ENCODE results near the gene CRIP2. TPM values are rescaled to one million over a fixed set of nuclear protein-coding genes. Genes with fewer than 3 reads are reported as not detected.
A peak's percentile ranks its signal among the peaks of the same experiment; 100 is the strongest.

The CRIP2 gene
- total and polyA plus RNA-seq, 4 donors, result 4.3 to 40.0 (median 20.7) TPM

- Histone ChIP-seq H3K36me3 (ENCODE audit: control insufficient read depth in 4 of 4, insufficient read depth in 3 of 4, low read depth in 1 of 4, low read length in 3 of 4) (peaks cover 0 to 1% (median 0%) of the 10 kb centered on the region in 4 donors), H3K4me3 (ENCODE audit: low read depth in 1 of 3, low read length in 3 of 3) (peak within 1 kb of the TSS in 1 of 3 donors; percentile 25), H3K4me1 (ENCODE audit: control insufficient read depth in 4 of 4, insufficient read depth in 4 of 4, low read length in 3 of 4) (peaks cover 6 to 43% (median 20%) of the 10 kb centered on the region in 4 donors), H3K9ac (ENCODE audit: low read depth in 1 of 2, low read length in 2 of 2) (no peak within 1 kb of the TSS), H3K27ac (ENCODE audit: low read depth in 1 of 2, low read length in 2 of 2) (peak within 1 kb of the TSS in 1 of 2 donors; percentile 67), H3K27me3 (ENCODE audit: control insufficient read depth in 4 of 4, insufficient read depth in 4 of 4, low read length in 3 of 4) (no peaks in the 10 kb centered on the region), H3K9me3 (ENCODE audit: control insufficient read depth in 4 of 4, low read length in 3 of 4) (no peaks in the 10 kb centered on the region)
- 7% methylated on average over 56 of the region's 56 CpGs for WGBS
- TF ChIP-seq HNF4G (IDR thresholded peaks at IDR 0.05) (no peak), RXRA (IDR thresholded peaks at IDR 0.05) (no peak), FOXA1 (IDR thresholded peaks at IDR 0.05) (no peak), RAD21 (IDR thresholded peaks at IDR 0.05) (no peak), JUND (IDR thresholded peaks at IDR 0.05) (no peak), NR2F2 (IDR thresholded peaks at IDR 0.05) (no peak)
- DNase-seq (ENCODE audit: low spot score), result no peak
Observed at GRCh38 chr14:105486163-105486973, 11.7 kb downstream of the CRIP2 start, which contains the start of gene CRIP1. Gene CRIP1, plus strand, starts transcription at chr14:105486886. Its CDS starts 374 bp downstream, at chr14:105487260.

GRCh38 chr14:105486974-105487448, 12.4 kb downstream of the CRIP2 start:
- H3K4me1 ChIP-seq (ENCODE audit: control insufficient read depth in 4 of 4, insufficient read depth in 4 of 4, low read length in 3 of 4), result peaks cover 10 to 44% (median 22%) of the 10 kb centered on the region in 4 donors
- no peak for TF ChIP-seq GABPA (IDR thresholded peaks at IDR 0.05 in 1 of 2, conservative IDR thresholded peaks at IDR 0.05 in 1 of 2)
- no peak for TF ChIP-seq SP1 (IDR thresholded peaks at IDR 0.05)
- TF ChIP-seq FOXA1 (IDR thresholded peaks at IDR 0.05), result no peak
- no peak for TF ChIP-seq EGR1 (IDR thresholded peaks at IDR 0.05; ENCODE audit: low read depth in 2 of 2)
- TF ChIP-seq RAD21 (IDR thresholded peaks at IDR 0.05), result no peak
- peak overlapping the region in 1 of 3 donors; percentile 25 for H3K4me3 ChIP-seq (ENCODE audit: low read depth in 1 of 3, low read length in 3 of 3)
- DNase-seq (ENCODE audit: low spot score), result no peak
- 3% methylated on average over 45 of the region's 45 CpGs for WGBS
- H3K36me3 ChIP-seq (ENCODE audit: control insufficient read depth in 4 of 4, insufficient read depth in 3 of 4, low read depth in 1 of 4, low read length in 3 of 4), result peaks cover 0 to 1% (median 0%) of the 10 kb centered on the region in 4 donors
- H3K27me3 ChIP-seq (ENCODE audit: control insufficient read depth in 4 of 4, insufficient read depth in 4 of 4, low read length in 3 of 4), result no peaks in the 10 kb centered on the region
- H3K9me3 ChIP-seq (ENCODE audit: control insufficient read depth in 4 of 4, low read length in 3 of 4), result no peaks in the 10 kb centered on the region
- no peak overlapping the region for H3K9ac ChIP-seq (ENCODE audit: low read depth in 1 of 2, low read length in 2 of 2)
- peak overlapping the region in 1 of 2 donors; percentile 67 for H3K27ac ChIP-seq (ENCODE audit: low read depth in 1 of 2, low read length in 2 of 2)

- Histone ChIP-seq H3K4me3 (ENCODE audit: low read depth in 1 of 3, low read length in 3 of 3) (peak overlapping the region in 1 of 3 donors; percentile 25), H3K9ac (ENCODE audit: low read depth in 1 of 2, low read length in 2 of 2) (no peak overlapping the region), H3K9me3 (ENCODE audit: control insufficient read depth in 4 of 4, low read length in 3 of 4) (no peaks in the 10 kb centered on the region), H3K4me1 (ENCODE audit: control insufficient read depth in 4 of 4, insufficient read depth in 4 of 4, low read length in 3 of 4) (peaks cover 10 to 44% (median 20%) of the 10 kb centered on the region in 4 donors), H3K27ac (ENCODE audit: low read depth in 1 of 2, low read length in 2 of 2) (peak overlapping the region in 1 of 2 donors; percentile 67), H3K36me3 (ENCODE audit: control insufficient read depth in 4 of 4, insufficient read depth in 3 of 4, low read depth in 1 of 4, low read length in 3 of 4) (peaks cover 0 to 1% (median 0%) of the 10 kb centered on the region in 4 donors), H3K27me3 (ENCODE audit: control insufficient read depth in 4 of 4, insufficient read depth in 4 of 4, low read length in 3 of 4) (no peaks in the 10 kb centered on the region)
- no peak for DNase-seq (ENCODE audit: low spot score)
- TF ChIP-seq CTCF (IDR thresholded peaks at IDR 0.05; ENCODE audit: low read depth, low read length, missing input control), result no peak
- TF ChIP-seq REST (IDR thresholded peaks at IDR 0.05), result no peak
- TF ChIP-seq RAD21 (IDR thresholded peaks at IDR 0.05), result no peak
- no peak for TF ChIP-seq HNF4G (IDR thresholded peaks at IDR 0.05)
- no peak for TF ChIP-seq FOXA1 (IDR thresholded peaks at IDR 0.05)
- TF ChIP-seq TAF1 (conservative IDR thresholded peaks at IDR 0.05), result no peak
- WGBS, result 1% methylated on average over 48 of the region's 48 CpGs
Observed at GRCh38 chr14:105487449-105487985, 12.9 kb downstream of the CRIP2 start.

Data from liver (tissue), 9 donors.